DMS53 treated with DMSO at 0.1 percent for 48 hours (cell line): Measurements from ENCODE around the gene TDRD12.
A peak's percentile ranks its signal among the peaks of the same experiment; 100 is the strongest.
"Not testable (repeated sequence)": the region's sequence is repeated elsewhere in the genome, so short reads cannot be mapped to it uniquely, and the experiment has no call there.

ENCODE experiments used
- DNase-seq: peaks from one replicate; lab custom pipeline; 2025; ENCODE audit not compliant: unreplicated experiment; lab: John Stamatoyannopoulos, UW

Gene TDRD12

GRCh38 chr19:32866564-32867265, 147.1 kb downstream of the TDRD12 start:
- DNase-seq: no peak

- not testable (repeated sequence) for DNase-seq
Measured at GRCh38 chr19:32867436-32867835, 147.9 kb downstream of the TDRD12 start.

- no peak for DNase-seq
Measured at GRCh38 chr19:32868206-32868950, 148.8 kb downstream of the TDRD12 start.

- peak; percentile 36 for DNase-seq
Measured at GRCh38 chr19:32869369-32869965, 149.9 kb downstream of the TDRD12 start, which contains the start of gene SLC7A9. TSS of gene SLC7A9 (minus strand) at chr19:32869767. CDS start at chr19:32868534, 1,233 bp downstream.

- peak; percentile 36 for DNase-seq
Measured at GRCh38 chr19:32869966-32870573, 150.5 kb downstream of the TDRD12 start.

- DNase-seq: no peak
Measured at GRCh38 chr19:32870981-32871451, 151.4 kb downstream of the TDRD12 start.

- no peak for DNase-seq
Measured at GRCh38 chr19:32872391-32872790, 152.8 kb downstream of the TDRD12 start.

GRCh38 chr19:32873247-32873959, 153.8 kb downstream of the TDRD12 start:
- DNase-seq: no peak

GRCh38 chr19:32874605-32875004, 155.0 kb downstream of the TDRD12 start:
- DNase-seq: no peak

GRCh38 chr19:32875428-32875827, 155.9 kb downstream of the TDRD12 start:
- DNase-seq: no peak

GRCh38 chr19:32876236-32876918, 156.8 kb downstream of the TDRD12 start:
- no peak for DNase-seq

- no peak for DNase-seq
Measured at GRCh38 chr19:32876919-32877285, 157.3 kb downstream of the TDRD12 start.
